H1 (cell line): ENCODE data around the gene ZNF487. TPM values are rescaled to one million over a fixed set of nuclear protein-coding genes. Genes with fewer than 3 reads are reported as not detected.

ENCODE experiments used
- CTCF ChIA-PET: fragments of 300-600 bp; sonication (Branson Sonifier 250); formaldehyde crosslinking; loops from one replicate; lab custom pipeline; 2021; ENCODE audit not compliant: partially characterized antibody; lab: Charles Lee
- POLR2A ChIA-PET: fragments of 300-600 bp; sonication (Branson Sonifier 250); formaldehyde crosslinking; loops from one replicate; lab custom pipeline; 2021; ENCODE audit warnings: inconsistent platforms; ENCODE audit not compliant: partially characterized antibody; lab: Charles Lee
- DNase-seq, 2 experiments: peaks; one replicate each; pipeline versions ENCODE4 v3.0.0 to v3.0.0-alpha.2; 2010 to 2022; ENCODE audit warnings: low spot score in 2 of 2, low read depth in 1 of 2, mixed read lengths in 1 of 2
- FAIRE-seq: peaks from 2 replicates; lab custom pipeline; 2011; peaks lifted over from hg19 to GRCh38; lab: Jason Lieb, UNC
- H2AFZ ChIP-seq: 2 replicates; pipeline ENCODE4 v1.8.1; 2012; ENCODE audit warnings: low read length, inconsistent platforms
- H2AK5ac ChIP-seq: 2 replicates; pipeline ENCODE4 v1.6.1; 2013; ENCODE audit warnings: low read depth, low read length
- H2BK120ac ChIP-seq: replicated peaks from 2 replicates; pipeline ENCODE3; 2013; ENCODE audit warnings: low read depth, low read length, inconsistent platforms
- H2BK12ac ChIP-seq: 2 replicates; pipeline ENCODE4 v1.6.1; 2013; ENCODE audit warnings: low read depth, low read length
- H2BK15ac ChIP-seq: 2 replicates; pipeline ENCODE4 v1.6.1; 2013; ENCODE audit warnings: low read length
- H2BK20ac ChIP-seq: 2 replicates; pipeline ENCODE4 v1.6.1; 2013; ENCODE audit warnings: low read length
- H2BK5ac ChIP-seq: 2 replicates; pipeline ENCODE4 v1.6.1; 2013; ENCODE audit warnings: low read depth, low read length
- H3K14ac ChIP-seq: 2 replicates; pipeline ENCODE4 v1.6.1; 2013; ENCODE audit warnings: inconsistent platforms; ENCODE audit not compliant: insufficient read length
- H3K18ac ChIP-seq: 2 replicates; pipeline ENCODE4 v1.6.1; 2013; ENCODE audit warnings: low read length; ENCODE audit errors: extremely low read depth
- H3K23ac ChIP-seq: 2 replicates; pipeline ENCODE4 v1.6.1; 2013; ENCODE audit warnings: inconsistent platforms; ENCODE audit not compliant: insufficient read length
- H3K23me2 ChIP-seq: 2 replicates; pipeline ENCODE4 v1.6.1; 2013; ENCODE audit warnings: low read depth, low read length
- H3K27ac ChIP-seq: 2 replicates; pipeline ENCODE4 v1.6.1; 2011; ENCODE audit warnings: low read depth, low read length, inconsistent platforms
- H3K27me3 ChIP-seq, 4 experiments: replicated peaks in 1 of 4; 1 replicate in 1 of 4; 2 replicates in 3 of 4; pipeline versions ENCODE4 v1.6.1 to v1.8.1; 2011 to 2013; ENCODE audit warnings: low read length in 3 of 4, mild to moderate bottlenecking in 3 of 4, inconsistent platforms in 2 of 4, mixed read lengths in 2 of 4, moderate library complexity in 1 of 4; ENCODE audit not compliant: control insufficient read depth in 3 of 4, insufficient read depth in 3 of 4; ENCODE audit errors: extremely low read depth in 1 of 4
- H3K36me3 ChIP-seq, 4 experiments: 2 replicates each; pipeline versions ENCODE4 v1.6.1 to v1.8.1; 2011 to 2013; ENCODE audit warnings: mild to moderate bottlenecking in 4 of 4, low read length in 3 of 4, moderate library complexity in 2 of 4, control low read depth in 1 of 4, inconsistent platforms in 1 of 4; ENCODE audit not compliant: insufficient read depth in 4 of 4, control insufficient read depth in 2 of 4
- H3K4ac ChIP-seq: replicated peaks from 2 replicates; pipeline ENCODE3; 2013; ENCODE audit warnings: low read length, low read depth, mixed read lengths, inconsistent platforms; ENCODE audit not compliant: insufficient read length
- H3K4me1 ChIP-seq, 4 experiments: replicated peaks in 1 of 4; 1 replicate in 1 of 4; 2 replicates in 3 of 4; pipeline versions ENCODE4 v1.6.1 to v1.8.1; 2011 to 2013; ENCODE audit warnings: low read length in 3 of 4, inconsistent platforms in 2 of 4, mixed read lengths in 1 of 4; ENCODE audit not compliant: insufficient read depth in 4 of 4, control insufficient read depth in 3 of 4
- H3K4me2 ChIP-seq, 2 experiments: 2 replicates each; pipeline versions ENCODE4 v1.6.1 to v1.8.1; 2011 to 2013; ENCODE audit warnings: low read depth in 2 of 2, low read length in 2 of 2, control low read depth in 1 of 2, inconsistent platforms in 1 of 2, mild to moderate bottlenecking in 1 of 2; ENCODE audit not compliant: insufficient read depth in 1 of 2
- H3K4me3 ChIP-seq, 4 experiments: fragments of 200-600, 300-600 bp in 1 of 4; sonication (generic), shearing (Covaris generic), sonication (Bioruptor Twin) in 1 of 4; 2 replicates each; pipeline versions ENCODE4 v1.5.1 to v1.8.1; 2011 to 2016; ENCODE audit warnings: low read length in 4 of 4, low read depth in 3 of 4, control low read depth in 2 of 4, inconsistent platforms in 2 of 4, mild to moderate bottlenecking in 2 of 4, mixed read lengths in 1 of 4, moderate library complexity in 1 of 4; ENCODE audit not compliant: insufficient read depth in 2 of 4; ENCODE audit errors: extremely low read depth in 1 of 4
- H3K56ac ChIP-seq: replicated peaks from 2 replicates; pipeline ENCODE3; 2013; ENCODE audit warnings: low read depth, mild to moderate bottlenecking, mixed read lengths, low read length, inconsistent platforms; ENCODE audit not compliant: insufficient read length
- H3K79me1 ChIP-seq: 2 replicates; pipeline ENCODE4 v1.6.1; 2013; ENCODE audit warnings: low read depth, low read length, control low read depth
- H3K79me2 ChIP-seq, 2 experiments: 2 replicates each; pipeline versions ENCODE4 v1.6.1 to v1.8.1; 2012 to 2013; ENCODE audit warnings: low read length in 2 of 2, mild to moderate bottlenecking in 2 of 2, inconsistent platforms in 1 of 2; ENCODE audit not compliant: insufficient read depth in 2 of 2, control insufficient read depth in 1 of 2
- H3K9ac ChIP-seq, 4 experiments: replicated peaks in 1 of 4; 1 replicate in 1 of 4; 2 replicates in 3 of 4; pipeline versions ENCODE4 v1.6.1 to v1.8.1; 2011 to 2013; ENCODE audit warnings: low read depth in 3 of 4, low read length in 3 of 4, control low read depth in 2 of 4, mild to moderate bottlenecking in 2 of 4, moderate library complexity in 2 of 4, inconsistent platforms in 1 of 4; ENCODE audit errors: extremely low read depth in 1 of 4
- H3K9me3 ChIP-seq, 2 experiments: 2 replicates each; pipeline versions ENCODE4 v1.6.1 to v1.8.1; 2012 to 2013; ENCODE audit warnings: mild to moderate bottlenecking in 2 of 2, moderate library complexity in 2 of 2, control low read depth in 1 of 2, inconsistent platforms in 1 of 2, low read depth in 1 of 2, low read length in 1 of 2, mixed read lengths in 1 of 2; ENCODE audit not compliant: insufficient read depth in 2 of 2
- H4K20me1 ChIP-seq, 2 experiments: replicated peaks in 1 of 2; 2 replicates each; pipeline versions ENCODE3 to v1.8.1; 2011 to 2013; ENCODE audit warnings: inconsistent platforms in 2 of 2, low read length in 2 of 2, mild to moderate bottlenecking in 1 of 2; ENCODE audit not compliant: insufficient read depth in 2 of 2, control insufficient read depth in 1 of 2
- H4K5ac ChIP-seq: 2 replicates; pipeline ENCODE4 v1.6.1; 2013; ENCODE audit warnings: low read length, low read depth, mixed read lengths, inconsistent platforms; ENCODE audit not compliant: insufficient read length
- H4K8ac ChIP-seq: 2 replicates; pipeline ENCODE4 v1.8.0; 2013; ENCODE audit warnings: mild to moderate bottlenecking, moderate library complexity, low read length, inconsistent platforms; ENCODE audit not compliant: insufficient read depth; ENCODE audit errors: extremely low read depth
- H4K91ac ChIP-seq: replicated peaks from 2 replicates; pipeline ENCODE3; 2013; ENCODE audit warnings: low read length, mixed read lengths, inconsistent platforms; ENCODE audit not compliant: insufficient read length
- SP4 ChIP-seq: IDR thresholded peaks from 2 replicates; pipeline ENCODE4 v1.6.1; 2012; ENCODE audit warnings: low read length, inconsistent platforms
- ZNF274 ChIP-seq: IDR thresholded peaks from 2 replicates; pipeline ENCODE4 v1.7.0; 2012; ENCODE audit warnings: low read length, borderline replicate concordance; ENCODE audit errors: extremely low read depth
- WGBS, 2 experiments: shearing (Covaris generic) in 1 of 2; methylation state at CpG; one replicate each; pipeline versions ENCODE4 v1.1.6 to v1.1.7; 2013 to 2015; ENCODE audit warnings: low lambda C conversion rate in 2 of 2, mixed read lengths in 2 of 2, inconsistent platforms in 1 of 2, low coverage in 1 of 2, missing lambda C conversion rate in 1 of 2; ENCODE audit not compliant: insufficient replicate concordance in 2 of 2, insufficient coverage in 1 of 2, insufficient read length in 1 of 2; ENCODE audit errors: extremely low coverage in 1 of 2, missing lambda C conversion rate in 1 of 2; 5-methylcytosine and 5-hydroxymethylcytosine counted together
- polyA plus RNA-seq, 7 experiments: library from polyadenylated mRNA; depleted of rRNA in 3 of 7; stranded (reverse) in 5 of 7; unstranded in 2 of 7; fragments of >200 nt in 5 of 7; fragments of 200-250 nt in 2 of 7; gene quantifications; 1 replicate in 5 of 7; 2 replicates in 1 of 7; 4 replicates in 1 of 7; pipeline versions ENCODE4 v1.2.1 to v1.2.3, GENCODE V29; 2011 to 2013; ENCODE audit warnings: missing spikeins in 2 of 7, mixed read lengths in 2 of 7
- small RNA-seq: library from polyadenylated mRNA; stranded (forward); fragments of <200 nt; extraction: miRNeasy Mini kit (QIAGEN cat#:217004); gene quantifications from one replicate; pipeline ENCODE3, GENCODE V24; 2013; ENCODE audit not compliant: insufficient read depth
- total RNA-seq: library from RNA; stranded (reverse); fragmentation: NEBNext Ultra II Directional; extraction: Animal tissue kit (Norgen Biotek cat#: 25700); gene quantifications from 2 replicates; pipeline ENCODE4 v1.2.1, GENCODE V29; 2021

The ZNF487 gene
- total and polyA plus RNA-seq, 2 of the 8 experiments (the other 6 are each of a cell fraction or from before 2014, with no cell fraction given) = 1.9 to 2.5 TPM

DNA sequence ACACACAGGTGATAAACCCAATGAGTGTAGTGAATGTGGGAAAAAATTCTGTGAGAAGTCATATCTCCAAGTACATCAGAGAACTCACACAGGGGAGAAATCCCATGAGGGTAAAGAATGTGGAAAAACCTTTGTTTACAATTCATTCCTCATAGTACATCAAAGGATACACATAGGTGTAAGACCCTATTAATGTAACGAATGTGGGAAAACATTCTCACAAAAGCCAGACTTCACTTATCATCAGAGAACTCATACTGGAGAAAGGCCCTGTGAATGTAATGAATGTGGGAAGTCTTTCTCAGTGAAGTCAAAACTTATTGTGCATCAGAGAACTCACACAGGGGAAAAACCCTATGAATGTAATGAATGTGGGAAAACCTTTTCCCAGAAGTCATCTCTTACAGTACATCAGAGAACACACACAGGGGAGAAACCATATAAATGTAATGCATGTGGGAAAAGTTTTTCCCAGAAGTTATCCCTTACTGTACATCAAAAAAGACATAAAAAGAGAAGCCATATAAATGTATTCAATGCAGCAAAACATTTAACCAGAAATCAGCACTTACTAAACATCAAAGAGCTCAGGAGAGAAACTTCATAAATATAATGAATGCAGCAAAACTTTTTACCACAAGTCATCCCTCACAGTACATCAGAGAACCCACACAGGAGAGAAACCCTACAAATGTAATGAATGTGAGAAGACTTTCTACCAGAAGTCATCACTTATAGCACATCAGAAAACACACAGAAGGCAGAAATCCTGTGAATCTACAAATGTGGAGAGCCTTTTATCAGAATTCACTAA is 87.7 kb downstream of the ZNF487 start:
- no peak for FAIRE-seq
- H3K36me3 ChIP-seq = no peaks in the 10 kb centered on the region
- no peaks in the 10 kb centered on the region for H3K79me2 ChIP-seq
- no peak overlapping the region for H3K4me2 ChIP-seq
- H2BK120ac ChIP-seq = no peak overlapping the region
- no peak overlapping the region for H3K27ac ChIP-seq
- H2BK12ac ChIP-seq = no peak overlapping the region
- no peak overlapping the region for H4K91ac ChIP-seq
- H3K4me1 ChIP-seq = no peaks in the 10 kb centered on the region
- no peak overlapping the region for H3K4me3 ChIP-seq
- H3K23ac ChIP-seq = no peak overlapping the region
- WGBS, 2 experiments = 71% methylated on average over 1 of the region's 1 CpG; no CpG with 5 or more reads in 1 of the 2 experiments
- POLR2A ChIA-PET = no interaction called here
- no peak overlapping the region for H4K8ac ChIP-seq
- H3K79me1 ChIP-seq = no peaks in the 10 kb centered on the region
- no peak overlapping the region for H3K14ac ChIP-seq
- no peaks in the 10 kb centered on the region for H3K27me3 ChIP-seq
- H3K9ac ChIP-seq = no peak overlapping the region
- DNase-seq = no peak
- no peak overlapping the region for H3K56ac ChIP-seq
- H2BK20ac ChIP-seq = no peak overlapping the region
- H2AFZ ChIP-seq = no peak overlapping the region
- no peak overlapping the region for H3K4ac ChIP-seq
- no peaks in the 10 kb centered on the region for H4K20me1 ChIP-seq
- TF ChIP-seq ZNF274 (peak; percentile 100), SP4 (no peak)
- TF ChIP-seq, all 59 proteins: peak for 1
- H3K18ac ChIP-seq = no peak overlapping the region
- no peaks in the 10 kb centered on the region for H3K23me2 ChIP-seq
- CTCF ChIA-PET = no interaction called here
- no peak overlapping the region for H2AK5ac ChIP-seq
- H2BK15ac ChIP-seq = no peak overlapping the region
- peaks cover 54 to 56% of the 10 kb centered on the region in 2 experiments for H3K9me3 ChIP-seq
- H2BK5ac ChIP-seq = no peak overlapping the region
- H4K5ac ChIP-seq = no peak overlapping the region

Small RNA genes within 50 kb of the gene (small RNA-seq; reads per million reads assigned to genes)
- gene RNU7-193P (not detected), gene SNORD3J (not detected)

Other genes starting within 250 kb of the ZNF487 start
- 13.3 and 13.4 TPM in 2 replicates for gene RASGEF1A, start 170.0 kb upstream of the ZNF487 start, total RNA-seq
- gene RASGEF1A, start 170.0 kb upstream of the ZNF487 start, polyA plus RNA-seq (2011; rRNA removed) = 25.6 and 30.7 TPM in 2 replicates
- not detected in 2 replicates for gene FXYD4, start 65.5 kb upstream of the ZNF487 start, total RNA-seq
- gene FXYD4, start 65.5 kb upstream of the ZNF487 start, polyA plus RNA-seq (2011; rRNA removed) = not detected in 2 replicates
- 389 and 397 TPM in 2 replicates for gene HNRNPF, start 27.9 kb upstream of the ZNF487 start, total RNA-seq
- gene HNRNPF, start 27.9 kb upstream of the ZNF487 start, polyA plus RNA-seq (2011; rRNA removed) = 208 and 209 TPM in 2 replicates
- 10.3 and 11.4 TPM in 2 replicates for gene ZNF239, start 137.5 kb downstream of the ZNF487 start, total RNA-seq
- 1.3 and 2.4 TPM in 2 replicates for gene ZNF239, start 137.5 kb downstream of the ZNF487 start, polyA plus RNA-seq (2011; rRNA removed)
- 5.9 and 8.2 TPM in 2 replicates for gene ZNF485, start 169.3 kb downstream of the ZNF487 start, total RNA-seq
- 2.5 and 3.2 TPM in 2 replicates for gene ZNF485, start 169.3 kb downstream of the ZNF487 start, polyA plus RNA-seq (2011; rRNA removed)
- gene ZNF32, start 211.8 kb downstream of the ZNF487 start, total RNA-seq = 21.7 and 22.5 TPM in 2 replicates
- 7.3 and 17.2 TPM in 2 replicates for gene ZNF32, start 211.8 kb downstream of the ZNF487 start, polyA plus RNA-seq (2011; rRNA removed)